Naive thymus-derived CD4-positive, alpha-beta T cell (primary cell): ENCODE data around the gene ZNF507. TPM values are rescaled to one million over a fixed set of nuclear protein-coding genes. Genes with fewer than 3 reads are reported as not detected.

Experiments
- ATAC-seq: fragments of 150-1000 bp; cut with Tn5 transposase; 2 replicates; pipeline ENCODE4 v1.10.0; 2021; ENCODE audit warnings: mild to moderate bottlenecking, moderate library complexity
- CTCF ChIA-PET: fragments of 350-600 bp; sonication (Branson Sonifier 250); formaldehyde crosslinking; loops from one replicate; lab custom pipeline; 2021; ENCODE audit warnings: antibody characterized with exemption; lab: Charles Lee
- POLR2A ChIA-PET: fragments of 350-600 bp; sonication (Branson Sonifier 250); formaldehyde crosslinking; loops from one replicate; lab custom pipeline; 2021; ENCODE audit warnings: antibody characterized with exemption, inconsistent platforms; lab: Charles Lee
- DNase-seq, 9 donors: peaks; one replicate each; pipeline versions ENCODE4 v3.0.0 to v3.0.0-alpha.2; 2020 to 2022; ENCODE audit warnings: mixed read lengths in 1 of 9
- H3K27ac ChIP-seq: one replicate; pipeline ENCODE4 v1.7.0; 2013; ENCODE audit warnings: mild to moderate bottlenecking, low read depth, low read length, moderate library complexity
- H3K27me3 ChIP-seq, 2 donors: one replicate each; pipeline ENCODE4 v1.7.0; 2013; ENCODE audit warnings: low read length in 2 of 2, mild to moderate bottlenecking in 2 of 2, moderate library complexity in 2 of 2; ENCODE audit not compliant: control insufficient read depth in 2 of 2, insufficient read depth in 2 of 2
- H3K36me3 ChIP-seq, 3 experiments: 1 replicate in 2 of 3; 2 replicates in 1 of 3; pipeline ENCODE4 v1.7.0; 2013; ENCODE audit warnings: low read length in 3 of 3, mild to moderate bottlenecking in 3 of 3, moderate library complexity in 1 of 3; ENCODE audit not compliant: insufficient read depth in 3 of 3, control insufficient read depth in 2 of 3
- H3K4me1 ChIP-seq, 2 donors: one replicate each; pipeline ENCODE4 v1.7.0; 2013; ENCODE audit warnings: low read length in 2 of 2, mild to moderate bottlenecking in 2 of 2, moderate library complexity in 1 of 2; ENCODE audit not compliant: control insufficient read depth in 2 of 2, insufficient read depth in 2 of 2
- H3K4me3 ChIP-seq: 2 replicates; pipeline ENCODE4 v1.7.0; 2013; ENCODE audit warnings: mild to moderate bottlenecking, low read length
- H3K9me3 ChIP-seq, 3 experiments: 1 replicate in 2 of 3; 2 replicates in 1 of 3; pipeline ENCODE4 v1.7.0; 2013; ENCODE audit warnings: low read length in 3 of 3; ENCODE audit not compliant: control insufficient read depth in 2 of 3
- H3K27ac Mint-ChIP-seq, 9 donors: one replicate each; pipeline ENCODE4 v1.8.0; 2020 to 2022; ENCODE audit warnings: mixed read lengths in 9 of 9, mild to moderate bottlenecking in 8 of 9, moderate library complexity in 5 of 9, inconsistent platforms in 2 of 9
- H3K27me3 Mint-ChIP-seq, 5 donors: one replicate each; pipeline ENCODE4 v1.8.0; 2021 to 2022; ENCODE audit warnings: mixed read lengths in 5 of 5, mild to moderate bottlenecking in 1 of 5
- H3K36me3 Mint-ChIP-seq, 5 donors: one replicate each; pipeline ENCODE4 v1.8.0; 2020 to 2022; ENCODE audit warnings: mixed read lengths in 5 of 5, mild to moderate bottlenecking in 3 of 5, inconsistent platforms in 1 of 5
- H3K4me1 Mint-ChIP-seq, 7 donors: one replicate each; pipeline ENCODE4 v1.8.0; 2020 to 2022; ENCODE audit warnings: mixed read lengths in 7 of 7, mild to moderate bottlenecking in 3 of 7, inconsistent platforms in 1 of 7
- H3K4me3 Mint-ChIP-seq, 10 donors: one replicate each; pipeline ENCODE4 v1.8.0; 2020 to 2022; ENCODE audit warnings: mild to moderate bottlenecking in 10 of 10, mixed read lengths in 10 of 10, moderate library complexity in 6 of 10, inconsistent platforms in 2 of 10
- H3K9me3 Mint-ChIP-seq, 11 donors: one replicate each; pipeline ENCODE4 v1.8.0; 2020 to 2022; ENCODE audit warnings: mixed read lengths in 11 of 11, mild to moderate bottlenecking in 4 of 11, inconsistent platforms in 1 of 11, moderate library complexity in 1 of 11
- intact Hi-C, 2 donors: fragments of 100-400 bp; cut with micrococcal nuclease; formaldehyde crosslinking; loops; one replicate each; pipeline ENCODE4 v1.15.1; 2023
- polyA plus RNA-seq, 2 donors: library from polyadenylated mRNA; unstranded; fragments of 300-500 nt; fragmentation: Illumina TruSeq; gene quantifications; one replicate each; pipeline ENCODE4 v1.2.3, GENCODE V29; 2021
- total RNA-seq, 6 experiments: library from RNA in 5 of 6; stranded (reverse) in 5 of 6; gene quantifications; 1 replicate in 5 of 6; 2 replicates in 1 of 6; pipeline ENCODE4 v1.2.3 and lab custom pipeline; 2021 to 2026

The ZNF507 gene
- total and polyA plus RNA-seq, 7 experiments from 2014 or later: 11.2 to 46.3 (median 30.1) TPM

DNA sequence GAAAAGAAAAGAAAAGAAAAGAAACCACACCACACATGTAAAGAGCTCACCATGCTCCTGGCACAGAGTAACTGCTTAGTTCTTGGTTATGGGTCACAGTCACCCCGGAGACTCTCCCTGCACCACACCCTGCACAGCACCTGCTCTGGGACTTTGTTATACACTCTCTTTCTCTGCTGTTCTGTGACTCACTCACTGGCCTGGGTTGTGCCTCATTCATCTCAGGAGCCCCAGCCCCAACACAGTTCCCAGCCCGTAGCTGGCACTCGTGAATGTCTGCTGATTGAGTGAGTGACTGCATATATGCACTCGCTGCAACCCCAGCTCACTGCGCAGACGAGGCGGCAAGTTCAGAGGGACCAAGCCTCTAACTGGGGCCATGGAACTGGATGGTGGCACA is 22.9 kb upstream of the ZNF507 start:
- no peaks in the 10 kb centered on the region for H3K9me3 ChIP-seq
- intact Hi-C loops: no loop called here
- no peak overlapping the region for H3K4me3 ChIP-seq
- no peak for DNase-seq
- no peak overlapping the region for H3K27ac ChIP-seq
- ChIA-PET CTCF (no interaction called here), POLR2A (interaction anchor here (1.1 kb wide), 1 partner anchor 23 kb away, joined by 3 read pairs; the partner anchor contains the start of gene ZNF507)
- Mint-ChIP-seq H3K36me3 (no peaks in the 10 kb centered on the region), H3K4me1 (peaks cover 0 to 3% (median 0%) of the 10 kb centered on the region in 7 donors), H3K27me3 (peaks cover 11 to 36% (median 18%) of the 10 kb centered on the region in 5 donors), H3K4me3 (no peak overlapping the region), H3K9me3 (peaks cover 0 to 2% (median 0%) of the 10 kb centered on the region in 11 donors), H3K27ac (no peak overlapping the region)
- H3K27me3 ChIP-seq: no peaks in the 10 kb centered on the region
- H3K36me3 ChIP-seq: no peaks in the 10 kb centered on the region
- H3K4me1 ChIP-seq: no peaks in the 10 kb centered on the region
- no peak for ATAC-seq

DNA sequence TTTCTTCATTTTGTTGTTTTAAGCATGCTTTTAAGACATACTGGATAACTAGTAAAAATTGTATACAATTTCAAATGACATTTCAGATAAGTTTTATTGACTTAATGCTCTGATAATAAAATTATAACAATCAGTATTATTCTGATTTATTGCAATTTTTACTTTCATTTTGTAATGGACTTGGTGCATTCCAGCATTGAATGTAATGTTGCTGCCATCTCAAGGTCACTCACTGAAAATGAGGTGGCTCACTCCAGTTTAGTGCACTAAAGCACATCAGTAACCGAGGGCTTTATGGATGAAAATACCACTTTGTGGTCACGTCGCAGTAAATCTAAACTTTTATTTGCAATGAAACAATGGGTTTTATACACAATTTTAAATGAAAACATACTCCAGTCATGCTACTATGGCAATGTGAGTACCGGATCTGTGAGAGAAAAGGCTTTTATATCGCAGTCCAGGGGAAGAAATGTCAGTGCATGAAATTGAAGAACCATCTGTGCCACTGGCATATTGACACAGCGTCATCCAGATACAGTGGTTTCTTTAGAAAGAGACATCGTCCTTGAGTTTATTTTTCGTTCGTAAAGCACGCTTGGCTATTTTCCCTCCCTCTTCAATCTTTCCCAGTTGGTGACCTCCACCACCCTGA is 20.7 kb upstream of the ZNF507 start:
- POLR2A ChIA-PET: no interaction called here
- no peak overlapping the region for H3K4me3 Mint-ChIP-seq
- ATAC-seq (no peak), DNase-seq (no peak)
- peaks cover 5 to 42% (median 18%) of the 10 kb centered on the region in 5 donors for H3K27me3 Mint-ChIP-seq
- peaks cover 0 to 3% (median 0%) of the 10 kb centered on the region in 7 donors for H3K4me1 Mint-ChIP-seq
- H3K27ac ChIP-seq: no peak overlapping the region
- no peaks in the 10 kb centered on the region for H3K36me3 Mint-ChIP-seq
- H3K9me3 Mint-ChIP-seq: peaks cover 0 to 2% (median 0%) of the 10 kb centered on the region in 11 donors
- no peak overlapping the region for H3K4me3 ChIP-seq
- no peak overlapping the region for H3K27ac Mint-ChIP-seq
- no peaks in the 10 kb centered on the region for H3K9me3 ChIP-seq
- intact Hi-C loops: no loop called here
- H3K27me3 ChIP-seq: no peaks in the 10 kb centered on the region
- no peaks in the 10 kb centered on the region for H3K4me1 ChIP-seq
- no peaks in the 10 kb centered on the region for H3K36me3 ChIP-seq
- CTCF ChIA-PET: no interaction called here

DNA sequence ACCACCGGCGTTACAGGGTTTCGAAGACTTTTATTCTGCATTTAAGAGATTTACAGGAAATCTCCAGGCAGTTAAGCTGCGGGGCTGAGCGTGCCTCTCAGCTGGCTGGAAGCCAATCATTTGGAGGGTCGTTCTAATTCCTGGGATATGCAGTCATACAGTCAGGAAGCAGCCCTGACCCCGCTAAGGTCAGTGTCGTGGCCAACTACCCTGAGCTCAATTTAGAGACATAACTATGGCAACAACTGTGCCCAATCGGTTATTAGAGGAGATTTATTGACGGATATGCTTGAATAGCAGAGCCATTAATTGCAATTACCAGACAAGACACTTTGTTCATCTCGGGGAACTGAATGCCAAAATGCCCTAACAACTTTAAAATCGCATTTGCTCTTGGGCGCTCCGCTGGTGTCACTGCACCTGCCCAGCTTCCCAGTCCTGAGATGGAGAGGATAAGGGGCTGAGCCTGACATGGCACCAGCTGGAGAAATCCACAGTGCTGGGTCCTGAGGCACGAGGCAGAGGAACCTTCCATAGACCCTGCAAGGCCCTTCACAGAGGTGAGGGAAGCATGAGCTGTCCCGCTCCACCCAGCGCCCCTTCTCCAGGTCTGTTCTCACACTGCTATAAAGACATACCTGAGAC is 15.1 kb upstream of the ZNF507 start:
- CTCF ChIA-PET: no interaction called here
- H3K27ac Mint-ChIP-seq: no peak overlapping the region
- intact Hi-C loops: no loop called here

DNA sequence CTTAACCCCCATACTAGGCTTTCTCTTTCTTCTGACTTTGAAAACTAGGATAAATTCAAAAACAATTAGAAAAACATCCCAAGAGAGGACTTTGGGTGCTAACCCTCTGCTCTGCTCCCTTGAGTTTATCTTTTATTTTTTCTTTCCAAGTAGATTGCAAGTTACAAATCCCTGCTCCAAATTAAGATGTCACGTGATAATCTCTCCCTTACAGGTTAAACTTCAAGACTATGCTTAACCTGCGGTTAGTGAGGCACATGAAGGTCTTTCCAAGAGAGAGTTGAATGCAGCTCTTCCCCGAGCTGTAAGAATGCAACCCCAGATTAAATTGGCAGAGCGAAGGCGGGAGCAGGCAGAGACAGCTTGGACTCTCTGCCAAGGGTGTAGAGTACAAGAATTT is 12.2 kb upstream of the ZNF507 start:
- no peak overlapping the region for H3K4me3 ChIP-seq
- Mint-ChIP-seq H3K27me3 (peaks cover 0 to 21% (median 4%) of the 10 kb centered on the region in 5 donors), H3K4me1 (no peaks in the 10 kb centered on the region), H3K9me3 (no peaks in the 10 kb centered on the region), H3K4me3 (no peak overlapping the region), H3K27ac (no peak overlapping the region), H3K36me3 (no peaks in the 10 kb centered on the region)
- H3K36me3 ChIP-seq: no peaks in the 10 kb centered on the region
- POLR2A ChIA-PET: no interaction called here
- no peaks in the 10 kb centered on the region for H3K4me1 ChIP-seq
- CTCF ChIA-PET: no interaction called here
- no peaks in the 10 kb centered on the region for H3K9me3 ChIP-seq
- H3K27ac ChIP-seq: no peak overlapping the region
- intact Hi-C loops: no loop called here
- ATAC-seq (no peak), DNase-seq (no peak)
- H3K27me3 ChIP-seq: no peaks in the 10 kb centered on the region

More for the DNA sequence above, 15.1 kb upstream of the ZNF507 start:
- DNase-seq (no peak), ATAC-seq (no peak)
- peaks cover 3 to 35% (median 15%) of the 10 kb centered on the region in 5 donors for H3K27me3 Mint-ChIP-seq
- POLR2A ChIA-PET: no interaction called here
- peaks cover 0 to 2% (median 0%) of the 10 kb centered on the region in 11 donors for H3K9me3 Mint-ChIP-seq
- Histone ChIP-seq H3K4me1 (no peaks in the 10 kb centered on the region), H3K27me3 (no peaks in the 10 kb centered on the region), H3K4me3 (no peak overlapping the region), H3K36me3 (no peaks in the 10 kb centered on the region), H3K9me3 (no peaks in the 10 kb centered on the region), H3K27ac (no peak overlapping the region)
- no peak overlapping the region for H3K4me3 Mint-ChIP-seq
- H3K4me1 Mint-ChIP-seq: peaks cover 0 to 1% (median 0%) of the 10 kb centered on the region in 7 donors
- no peaks in the 10 kb centered on the region for H3K36me3 Mint-ChIP-seq

DNA sequence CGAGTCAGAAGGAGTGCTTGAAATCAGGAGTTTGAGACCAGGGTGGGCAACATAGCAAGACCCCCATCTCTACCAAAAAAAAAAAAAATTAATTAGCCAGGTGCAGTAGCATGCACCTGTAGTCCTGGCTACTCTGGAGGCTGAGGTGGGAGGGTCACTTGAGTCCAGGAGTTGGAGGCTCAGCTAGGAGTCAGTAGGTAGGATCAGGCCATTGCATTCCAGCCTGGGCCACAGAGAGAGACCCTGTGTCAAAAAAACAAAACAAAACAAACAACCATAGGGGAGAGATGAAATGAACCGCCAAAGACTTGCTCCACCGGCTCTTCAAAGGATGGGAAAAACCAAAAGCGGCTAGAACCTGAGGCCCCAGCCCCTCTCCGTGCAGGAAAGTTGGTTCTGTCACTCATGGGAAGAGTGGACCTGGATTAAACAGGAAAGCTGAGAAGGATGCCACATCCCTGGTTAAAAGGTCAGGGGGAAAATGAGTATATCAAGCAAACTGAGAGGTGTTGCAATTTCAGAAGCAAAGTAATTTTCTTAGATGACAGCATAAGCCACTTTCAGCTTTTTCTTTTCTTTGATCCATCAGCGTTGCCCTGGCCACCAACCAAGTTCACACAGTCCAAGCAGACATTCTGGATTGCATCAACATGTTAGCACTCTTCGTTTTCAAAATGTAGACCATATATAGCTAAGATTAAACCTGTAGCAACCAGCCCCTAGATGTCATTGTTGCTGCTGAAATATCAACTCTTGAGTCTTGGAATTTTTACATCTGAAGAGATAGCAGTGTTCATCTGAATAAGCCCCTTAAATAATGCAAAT is 8.9 kb upstream of the ZNF507 start:
- no peaks in the 10 kb centered on the region for H3K36me3 ChIP-seq
- Mint-ChIP-seq H3K27me3 (peaks cover 0 to 12% (median 4%) of the 10 kb centered on the region in 5 donors), H3K9me3 (no peaks in the 10 kb centered on the region), H3K36me3 (no peaks in the 10 kb centered on the region), H3K27ac (no peak overlapping the region), H3K4me3 (no peak overlapping the region), H3K4me1 (peaks cover 0 to 1% (median 0%) of the 10 kb centered on the region in 7 donors)
- intact Hi-C loops: no loop called here
- no peaks in the 10 kb centered on the region for H3K9me3 ChIP-seq
- H3K27me3 ChIP-seq: no peaks in the 10 kb centered on the region
- CTCF ChIA-PET: interaction anchor here (0.5 to 1.6 kb wide), 3 partner anchors 10 to 787 kb away, joined by 3 to 6 read pairs (median 4); no protein-coding TSS in a partner anchor
- POLR2A ChIA-PET: no interaction called here
- DNase-seq (no peak), ATAC-seq (no peak)
- no peaks in the 10 kb centered on the region for H3K4me1 ChIP-seq
- no peak overlapping the region for H3K27ac ChIP-seq
- H3K4me3 ChIP-seq: no peak overlapping the region

DNA sequence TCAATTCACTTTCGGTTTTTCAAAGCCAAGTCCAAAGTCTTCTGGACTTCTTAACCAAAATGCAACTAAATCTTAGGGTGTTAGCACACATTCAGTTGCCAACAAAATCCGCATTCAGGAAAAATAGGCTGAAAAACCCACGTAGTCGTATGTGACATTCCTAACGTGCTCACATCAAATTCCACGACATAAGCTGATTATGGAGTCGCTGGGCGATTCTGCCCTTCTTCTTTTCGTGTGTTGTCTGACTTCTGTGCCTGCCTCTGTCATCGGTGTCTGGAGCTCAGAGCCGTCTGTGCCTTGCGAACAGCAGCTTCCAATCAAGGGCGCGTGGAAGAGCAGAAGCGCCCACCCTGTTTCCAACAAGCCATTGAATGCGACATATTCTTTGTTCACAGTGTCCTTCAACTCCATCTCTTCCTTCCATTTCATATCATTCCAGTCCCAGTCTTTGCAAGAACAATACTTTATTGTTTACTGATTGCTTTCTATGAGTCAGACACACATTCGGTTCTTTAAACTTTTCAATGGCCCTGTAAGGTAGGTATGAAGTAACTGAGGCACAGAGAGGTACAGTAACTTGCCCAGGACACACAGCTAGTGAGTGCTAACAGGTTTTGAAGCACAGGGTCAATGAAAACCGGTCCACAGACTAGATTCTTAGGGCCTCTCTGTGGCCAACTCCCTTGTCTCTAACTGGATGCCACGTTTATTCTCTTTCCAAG is 8.2 kb upstream of the ZNF507 start:
- H3K27ac ChIP-seq: no peak overlapping the region
- intact Hi-C loops: no loop called here
- ChIA-PET CTCF (interaction anchor here (1.2 to 1.9 kb wide), 3 partner anchors 9 to 233 kb away, joined by 4 to 8 read pairs (median 6); no protein-coding TSS in a partner anchor), POLR2A (no interaction called here)
- no peaks in the 10 kb centered on the region for H3K36me3 ChIP-seq
- H3K27me3 ChIP-seq: no peaks in the 10 kb centered on the region
- ATAC-seq (no peak), DNase-seq (no peak)
- Mint-ChIP-seq H3K4me3 (no peak overlapping the region), H3K27ac (no peak overlapping the region), H3K36me3 (no peaks in the 10 kb centered on the region), H3K4me1 (peaks cover 0 to 1% (median 0%) of the 10 kb centered on the region in 7 donors), H3K9me3 (no peaks in the 10 kb centered on the region), H3K27me3 (peaks cover 0 to 11% (median under 1%) of the 10 kb centered on the region in 5 donors)
- no peaks in the 10 kb centered on the region for H3K4me1 ChIP-seq
- H3K4me3 ChIP-seq: no peak overlapping the region
- H3K9me3 ChIP-seq: no peaks in the 10 kb centered on the region
